Aorta (tissue), 5 donors: ENCODE data around the gene IL1RL2. TPM values are rescaled to one million over a fixed set of nuclear protein-coding genes. Genes with fewer than 3 reads are reported as not detected.

Experiments
- ATAC-seq: fragments of 200-7000 bp; cut with Tn5 transposase; one replicate; pipeline ENCODE4 v1.9.1; 2022; ENCODE audit warnings: moderate library complexity; ENCODE audit not compliant: low FRiP score
- DNase-seq, 2 donors: peaks; one replicate each; pipeline ENCODE4 v3.0.0-alpha.2; 2020
- H3K27ac ChIP-seq, 2 donors: one replicate each; pipeline ENCODE4 v1.5.1; 2013; ENCODE audit warnings: low read length in 2 of 2, mild to moderate bottlenecking in 2 of 2, moderate library complexity in 2 of 2, control low read depth in 1 of 2, inconsistent platforms in 1 of 2, low read depth in 1 of 2
- H3K27me3 ChIP-seq, 2 donors: one replicate each; pipeline ENCODE4 v1.6.1; 2013; ENCODE audit warnings: control low read depth in 1 of 2, low read length in 1 of 2, mild to moderate bottlenecking in 1 of 2, moderate library complexity in 1 of 2; ENCODE audit not compliant: insufficient read depth in 2 of 2, control insufficient read depth in 1 of 2
- H3K36me3 ChIP-seq, 2 donors: one replicate each; pipeline ENCODE4 v1.6.1; 2013; ENCODE audit warnings: control low read depth in 1 of 2, low read length in 1 of 2, mild to moderate bottlenecking in 1 of 2; ENCODE audit not compliant: insufficient read depth in 2 of 2, control insufficient read depth in 1 of 2
- H3K4me1 ChIP-seq, 2 donors: one replicate each; pipeline ENCODE4 v1.6.1; 2013; ENCODE audit warnings: low read length in 2 of 2, control low read depth in 1 of 2, mild to moderate bottlenecking in 1 of 2, moderate library complexity in 1 of 2; ENCODE audit not compliant: insufficient read depth in 2 of 2, control insufficient read depth in 1 of 2
- H3K4me3 ChIP-seq, 2 donors: one replicate each; pipeline ENCODE4 v1.5.1; 2013; ENCODE audit warnings: low read length in 2 of 2, control low read depth in 1 of 2, mild to moderate bottlenecking in 1 of 2
- H3K9me3 ChIP-seq: one replicate; pipeline ENCODE4 v1.6.1; 2013; ENCODE audit warnings: mild to moderate bottlenecking, low read length; ENCODE audit not compliant: control insufficient read depth
- WGBS, 2 donors: extraction: QIAGEN DNeasy Blood & Tissue Kit; methylation state at CpG; one replicate each; pipeline ENCODE4 v1.1.7; 2013; 5-methylcytosine and 5-hydroxymethylcytosine counted together
- intact Hi-C, 2 donors: fragments of 100-400 bp; cut with DNase I; formaldehyde crosslinking; loops; one replicate each; pipeline versions ENCODE4 v1.14.2 to v1.15.0; 2022
- polyA plus RNA-seq, 2 donors: library from polyadenylated mRNA; stranded (reverse); fragments of 200-250 nt; gene quantifications; one replicate each; pipeline ENCODE4 v1.2.3, GENCODE V29; 2013
- total RNA-seq, 2 donors: library from RNA; stranded (reverse); fragmentation: NEBNext Ultra II Directional; extraction: Animal tissue kit (Norgen Biotek cat#: 25700); gene quantifications; one replicate each; pipeline ENCODE4 v1.2.1, GENCODE V29; 2021
- donor health status: healthy with polysubstance abuse.
- donor health status: Bipolar disorder and iron deficiency.
- donor health status: DM: no; HTN: no; CAD: no.
- donor health status: DM: no; HTN: no; CAD: no.
- donor health status: DM: yes; HTN: yes; CAD: no.

IL1RL2 gene
- total and polyA plus RNA-seq, 4 donors = 0.54 to 1.8 (median 0.54) TPM; not detected in 1

DNA sequence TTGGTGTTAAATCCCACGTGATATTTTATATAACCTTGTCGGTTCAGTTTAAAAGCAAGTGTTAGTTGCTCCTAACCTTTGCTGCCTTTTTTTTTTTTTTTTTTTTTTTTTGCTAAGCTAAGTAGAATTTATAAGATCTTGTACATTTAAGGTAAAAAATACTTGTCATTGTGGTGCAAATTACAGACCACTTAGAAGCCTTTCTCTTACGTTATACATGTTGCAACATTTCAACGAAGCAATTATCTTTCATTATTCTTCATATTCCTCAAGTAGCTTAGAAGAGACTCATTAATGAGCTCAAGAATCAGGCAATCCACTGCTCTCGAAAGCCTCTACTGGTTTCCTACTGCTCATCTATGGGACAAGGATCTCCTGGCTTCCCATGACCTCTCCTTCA is 14.9 kb upstream of the IL1RL2 start:
- intact Hi-C loops = no loop called here
- Histone ChIP-seq H3K4me3 (no peak overlapping the region), H3K9me3 (no peaks in the 10 kb centered on the region), H3K27ac (no peak overlapping the region), H3K36me3 (peaks cover 2 to 6% of the 10 kb centered on the region in 2 donors), H3K27me3 (no peaks in the 10 kb centered on the region), H3K4me1 (no peaks in the 10 kb centered on the region)
- DNase-seq (no peak), ATAC-seq (no peak)
- WGBS, 2 donors = 94 to 96% methylated on average over 5 of the region's 5 CpGs

DNA sequence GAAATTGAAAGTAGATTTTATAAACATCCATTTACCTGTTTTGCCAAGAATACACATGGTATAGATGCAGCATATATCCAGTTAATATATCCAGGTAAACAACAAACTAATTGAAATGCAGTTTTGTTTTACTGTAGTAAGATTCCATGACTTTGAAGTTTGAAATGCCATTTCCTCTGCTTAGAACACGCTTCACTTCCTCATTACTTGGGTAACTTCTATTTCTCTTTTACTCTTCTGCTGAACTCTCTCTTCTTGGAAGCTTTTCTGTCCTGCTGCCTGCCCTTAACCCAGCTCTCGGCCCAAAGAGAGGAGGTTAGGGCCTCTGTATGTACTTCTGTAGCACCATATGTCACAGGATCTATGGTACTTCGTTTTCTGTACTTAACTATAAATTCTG is 14.1 kb upstream of the IL1RL2 start:
- intact Hi-C loops = no loop called here
- WGBS, 2 donors = 89 to 90% methylated on average over 3 of the region's 3 CpGs

DNA sequence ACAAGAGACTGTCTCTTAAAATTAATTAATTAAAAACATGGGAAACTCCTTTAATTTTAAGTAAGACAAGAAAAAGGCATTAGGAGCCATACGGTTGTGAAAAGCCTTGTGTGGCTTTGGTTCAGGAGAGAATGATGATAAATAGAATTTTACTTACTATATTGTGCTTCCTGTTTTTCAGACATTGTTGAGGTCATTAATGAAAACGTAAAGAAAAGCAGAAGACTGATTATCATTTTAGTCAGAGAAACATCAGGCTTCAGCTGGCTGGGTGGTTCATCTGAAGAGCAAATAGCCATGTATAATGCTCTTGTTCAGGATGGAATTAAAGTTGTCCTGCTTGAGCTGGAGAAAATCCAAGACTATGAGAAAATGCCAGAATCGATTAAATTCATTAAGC is 10.7 kb upstream of the IL1RL2 start:
- intact Hi-C loops = no loop called here
- WGBS, 2 donors = 85 to 93% methylated on average over 3 of the region's 3 CpGs
- no peak for DNase-seq
- no peak overlapping the region for H3K4me3 ChIP-seq
- H3K27me3 ChIP-seq = no peaks in the 10 kb centered on the region
- H3K36me3 ChIP-seq = peaks cover 2 to 9% of the 10 kb centered on the region in 2 donors
- H3K27ac ChIP-seq = no peak overlapping the region
- H3K9me3 ChIP-seq = no peaks in the 10 kb centered on the region
- H3K4me1 ChIP-seq = no peaks in the 10 kb centered on the region
- ATAC-seq = no peak

More for the DNA sequence above, 14.1 kb upstream of the IL1RL2 start:
- Histone ChIP-seq H3K27ac (no peak overlapping the region), H3K4me3 (no peak overlapping the region), H3K9me3 (no peaks in the 10 kb centered on the region), H3K27me3 (no peaks in the 10 kb centered on the region), H3K4me1 (no peaks in the 10 kb centered on the region), H3K36me3 (peaks cover 2 to 9% of the 10 kb centered on the region in 2 donors)
- ATAC-seq (no peak), DNase-seq (no peak)

DNA sequence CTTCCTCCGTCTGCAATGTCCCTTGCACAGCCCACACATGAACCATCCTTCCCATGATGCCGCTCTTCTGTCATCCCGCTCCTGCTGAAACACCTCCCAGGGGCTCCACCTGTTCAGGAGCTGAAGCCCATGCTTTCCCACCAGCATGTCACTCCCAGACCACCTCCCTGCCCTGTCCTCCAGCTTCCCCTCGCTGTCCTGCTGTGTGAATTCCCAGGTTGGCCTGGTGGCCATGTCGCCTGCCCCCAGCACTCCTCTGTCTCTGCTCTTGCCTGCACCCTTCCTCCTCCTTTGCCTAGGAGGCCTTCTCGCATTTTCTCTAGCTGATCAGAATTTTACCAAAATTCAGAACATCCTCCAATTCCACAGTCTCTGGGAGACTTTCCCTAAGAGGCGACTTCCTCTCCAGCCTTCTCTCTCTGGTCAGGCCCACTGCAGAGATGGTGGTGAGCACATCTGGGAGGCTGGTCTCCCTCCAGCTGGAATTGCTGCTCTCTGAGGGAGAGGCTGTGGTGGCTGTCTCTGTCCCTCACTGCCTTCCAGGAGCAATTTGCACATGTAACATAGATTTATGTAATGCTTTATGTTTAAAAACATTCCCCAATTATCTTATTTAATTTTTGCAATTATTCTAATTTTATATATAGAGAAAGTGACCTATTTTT is 8.9 kb upstream of the IL1RL2 start:
- 83 to 91% methylated on average over 7 of the region's 7 CpGs for WGBS, 2 donors
- ATAC-seq (no peak), DNase-seq (no peak)
- Histone ChIP-seq H3K9me3 (no peaks in the 10 kb centered on the region), H3K36me3 (peaks cover 1 to 5% of the 10 kb centered on the region in 2 donors), H3K27me3 (no peaks in the 10 kb centered on the region), H3K4me1 (no peaks in the 10 kb centered on the region), H3K27ac (no peak overlapping the region), H3K4me3 (no peak overlapping the region)
- intact Hi-C loops = no loop called here

DNA sequence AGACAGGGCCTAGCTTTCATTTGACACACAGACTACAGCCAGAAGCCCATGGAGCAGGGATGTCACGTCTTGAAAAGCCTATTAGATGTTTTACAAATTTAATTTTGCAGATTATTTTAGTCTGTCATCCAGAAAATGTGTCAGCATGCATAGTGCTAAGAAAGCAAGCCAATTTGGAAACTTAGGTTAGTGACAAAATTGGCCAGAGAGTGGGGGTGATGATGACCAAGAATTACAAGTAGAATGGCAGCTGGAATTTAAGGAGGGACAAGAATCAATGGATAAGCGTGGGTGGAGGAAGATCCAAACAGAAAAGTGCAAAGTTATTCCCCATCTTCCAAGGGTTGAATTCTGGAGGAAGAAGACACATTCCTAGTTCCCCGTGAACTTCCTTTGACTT is 7.8 kb upstream of the IL1RL2 start:
- Histone ChIP-seq H3K27ac (no peak overlapping the region), H3K4me1 (no peaks in the 10 kb centered on the region), H3K36me3 (peaks cover 0 to 5% of the 10 kb centered on the region in 2 donors), H3K27me3 (no peaks in the 10 kb centered on the region), H3K4me3 (no peak overlapping the region), H3K9me3 (no peaks in the 10 kb centered on the region)
- no peak for DNase-seq
- intact Hi-C loops = no loop called here
- WGBS, 2 donors = 79 to 85% methylated on average over 3 of the region's 3 CpGs
- no peak for ATAC-seq

DNA sequence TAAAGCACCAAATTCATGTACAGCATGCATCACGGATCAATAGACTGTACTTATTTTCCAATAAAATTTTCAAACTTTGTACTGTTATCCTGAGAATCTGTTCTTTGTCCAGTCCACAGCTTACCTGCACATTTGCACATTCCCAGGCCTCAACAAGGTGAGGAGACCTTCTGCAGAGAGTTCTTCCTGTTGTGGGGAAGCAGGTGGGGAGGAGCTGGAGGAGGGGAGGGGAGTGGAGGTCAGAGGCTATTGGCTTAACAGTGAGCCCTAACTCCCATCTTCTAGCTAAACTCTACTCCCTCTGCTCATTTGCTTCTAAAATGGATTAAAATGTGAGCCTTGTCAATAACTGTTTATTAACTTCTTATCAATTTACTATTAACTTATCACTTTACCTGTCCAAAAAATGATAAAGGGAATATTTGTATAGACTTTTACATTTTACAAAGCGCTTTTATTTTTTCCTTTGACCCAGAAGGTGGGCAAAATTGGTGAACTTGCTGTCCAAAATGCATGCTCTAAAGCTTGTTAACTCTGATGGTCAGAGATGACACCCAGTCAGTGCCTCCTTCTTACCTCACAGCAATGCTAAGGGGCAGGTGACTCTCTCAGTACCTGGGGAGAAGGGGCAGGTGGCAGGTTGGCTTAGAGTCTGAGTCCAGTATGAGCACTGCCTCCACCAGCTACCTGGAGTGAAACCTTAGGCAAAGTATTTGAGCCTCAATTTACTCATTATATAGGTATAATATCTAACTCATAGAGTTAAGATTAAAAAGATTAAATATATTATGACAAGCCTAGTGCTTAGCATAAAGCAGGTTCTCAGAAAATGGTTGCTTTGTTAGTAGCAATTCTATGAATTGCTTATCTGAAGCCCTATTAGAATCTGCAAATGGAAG is 6.8 kb upstream of the IL1RL2 start:
- Histone ChIP-seq H3K4me1 (no peaks in the 10 kb centered on the region), H3K36me3 (peaks cover 0 to 5% of the 10 kb centered on the region in 2 donors), H3K4me3 (no peak overlapping the region), H3K9me3 (no peaks in the 10 kb centered on the region), H3K27ac (no peak overlapping the region), H3K27me3 (no peaks in the 10 kb centered on the region)
- DNase-seq (no peak), ATAC-seq (no peak)
- WGBS, 2 donors = 97 to 100% methylated on average over 2 of the region's 2 CpGs
- intact Hi-C loops = no loop called here

DNA sequence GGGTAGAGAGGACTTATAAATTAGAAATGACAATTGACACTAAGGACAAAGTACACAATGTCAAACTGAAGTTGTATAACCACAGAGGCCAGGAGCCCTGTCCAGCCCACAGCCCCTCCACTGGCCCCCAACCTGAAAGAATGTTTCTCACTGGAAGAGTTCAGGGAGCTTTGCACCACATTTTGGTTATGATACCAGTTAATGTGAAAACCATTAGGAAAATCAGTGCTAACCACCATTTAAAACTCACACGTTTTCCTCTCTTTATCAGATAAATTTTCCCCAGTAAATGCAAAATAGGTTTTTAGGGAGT is 6.2 kb upstream of the IL1RL2 start:
- 55 to 64% methylated on average over 1 of the region's 1 CpG for WGBS, 2 donors
- H3K9me3 ChIP-seq = no peaks in the 10 kb centered on the region

DNA sequence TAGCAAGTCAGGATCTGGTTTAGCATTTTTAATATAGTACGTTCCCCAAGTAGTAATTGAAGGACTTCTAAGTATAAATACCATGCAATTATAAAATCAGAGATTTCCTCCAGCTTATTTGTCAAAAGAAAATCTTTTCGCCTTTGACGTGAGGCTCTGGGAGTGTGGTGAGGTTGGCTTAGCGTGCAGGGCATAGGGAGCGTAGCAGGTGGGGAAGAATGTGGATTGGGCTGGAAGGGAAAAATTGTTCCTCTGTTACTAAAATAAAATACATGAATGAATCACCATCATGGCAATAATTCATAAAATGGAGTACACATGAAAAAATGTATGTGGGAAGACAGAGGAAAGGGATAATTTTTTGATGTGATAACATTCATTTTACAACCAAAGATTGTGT is 5.4 kb upstream of the IL1RL2 start:
- Histone ChIP-seq H3K36me3 (peaks cover 0 to 5% of the 10 kb centered on the region in 2 donors), H3K9me3 (no peaks in the 10 kb centered on the region), H3K27me3 (no peaks in the 10 kb centered on the region), H3K27ac (no peak overlapping the region), H3K4me1 (no peaks in the 10 kb centered on the region), H3K4me3 (no peak overlapping the region)
- no peak for ATAC-seq
- no peak for DNase-seq
- WGBS, 2 donors = 42% methylated on average over 5 of the region's 5 CpGs
- intact Hi-C loops = no loop called here

More for the DNA sequence above, 6.2 kb upstream of the IL1RL2 start:
- no peaks in the 10 kb centered on the region for H3K27me3 ChIP-seq
- ATAC-seq (no peak), DNase-seq (no peak)
- H3K36me3 ChIP-seq = peaks cover 0 to 5% of the 10 kb centered on the region in 2 donors
- H3K4me3 ChIP-seq = no peak overlapping the region
- intact Hi-C loops = no loop called here
- no peaks in the 10 kb centered on the region for H3K4me1 ChIP-seq
- H3K27ac ChIP-seq = no peak overlapping the region
